Panc1 (cell line): ENCODE results near the gene LIPC. TPM values are rescaled to one million over a fixed set of nuclear protein-coding genes. Genes with fewer than 3 reads are reported as not detected.

Experiments used
- ATAC-seq: fragments of 200-7000 bp; cut with Tn5 transposase; 2 replicates; pipeline ENCODE4 v1.9.1; 2020; ENCODE audit warnings: mild to moderate bottlenecking, moderate library complexity
- BruUV-seq: library from RNA; stranded (reverse); fragments of 400-500 nt; replicated peaks from 2 replicates; lab custom pipeline; 2021; lab: Mats Ljungman, UMichigan
- CTCF ChIA-PET: fragments of 300-600 bp; sonication (Branson Sonifier 250); formaldehyde crosslinking; loops from one replicate; lab custom pipeline; 2022; ENCODE audit warnings: antibody characterized with exemption; lab: Charles Lee
- POLR2A ChIA-PET: fragments of 300-600 bp; sonication (Branson Sonifier 250); formaldehyde crosslinking; loops from one replicate; lab custom pipeline; 2022; ENCODE audit warnings: antibody characterized with exemption; lab: Charles Lee
- DNase-seq: peaks from one replicate; pipeline ENCODE4 v3.0.0-alpha.2; 2010; ENCODE audit warnings: low read depth, low spot score
- H3K27ac ChIP-seq: 2 replicates; pipeline ENCODE4 v1.5.1; 2011; ENCODE audit warnings: mild to moderate bottlenecking, low read length, inconsistent platforms
- H3K27me3 ChIP-seq: fragments of 200-500 bp; sonication (Bioruptor generic); 2 replicates; pipeline ENCODE4 v1.6.0; 2014; ENCODE audit warnings: low read length, inconsistent platforms; ENCODE audit not compliant: control insufficient read depth, insufficient read depth
- H3K36me3 ChIP-seq: fragments of 200-500 bp; sonication (Bioruptor generic); 2 replicates; pipeline ENCODE4 v1.5.1; 2014; ENCODE audit warnings: inconsistent platforms, mild to moderate bottlenecking, low read length, moderate library complexity; ENCODE audit not compliant: control insufficient read depth, insufficient read depth
- H3K4me1 ChIP-seq: 2 replicates; pipeline ENCODE4 v1.5.1; 2011; ENCODE audit warnings: inconsistent platforms, mild to moderate bottlenecking, low read length, moderate library complexity; ENCODE audit not compliant: control insufficient read depth, insufficient read depth
- H3K4me3 ChIP-seq, 2 experiments: 2 replicates each; pipeline ENCODE4 v1.5.1; 2011 to 2012; ENCODE audit warnings: low read depth in 2 of 2, low read length in 2 of 2, mild to moderate bottlenecking in 2 of 2, inconsistent platforms in 1 of 2, moderate library complexity in 1 of 2
- H3K9me3 ChIP-seq: fragments of 200-500 bp; sonication (Bioruptor generic); 2 replicates; pipeline ENCODE4 v1.5.1; 2014; ENCODE audit warnings: low read depth, mild to moderate bottlenecking, inconsistent platforms, low read length, moderate library complexity; ENCODE audit not compliant: control insufficient read depth, insufficient read depth
- CTCF ChIP-seq: fragments of 450-650 bp; IDR thresholded peaks from 2 replicates; pipeline ENCODE4 v1.5.1; 2017; ENCODE audit warnings: mild to moderate bottlenecking
- POLR2AphosphoS5 ChIP-seq: IDR thresholded peaks from 2 replicates; pipeline ENCODE4 v1.6.1; 2012; ENCODE audit warnings: mild to moderate bottlenecking, low read depth, low read length, moderate library complexity
- REST ChIP-seq, 2 experiments: IDR thresholded peaks; 2 replicates each; pipeline ENCODE4 v1.6.1; 2011 to 2012; ENCODE audit warnings: low read depth in 2 of 2, control low read depth in 1 of 2, low read length in 1 of 2, mild to moderate bottlenecking in 1 of 2, moderate library complexity in 1 of 2; ENCODE audit not compliant: insufficient read depth in 1 of 2
- SIN3A ChIP-seq: IDR thresholded peaks from 2 replicates; pipeline ENCODE4 v1.6.1; 2012; ENCODE audit warnings: low read depth, mild to moderate bottlenecking, low read length, moderate library complexity, borderline replicate concordance; ENCODE audit not compliant: insufficient read depth
- TCF7L2 ChIP-seq: IDR thresholded peaks from 2 replicates; pipeline ENCODE4 v1.6.1; 2011; ENCODE audit warnings: mild to moderate bottlenecking, low read depth, low read length, inconsistent platforms
- in situ Hi-C: cut with HindIII; loops from 2 replicates; pipeline ENCODE4 v1.10.0; 2016; ENCODE audit warnings: low sequenced_read_pairs, low pct_unique_long_range_greater_than_20kb
- intact Hi-C: fragments of 100-400 bp; cut with micrococcal nuclease; formaldehyde crosslinking; loops from one replicate; pipeline ENCODE4 v1.10.0; 2022; ENCODE audit not compliant: unreplicated experiment
- total RNA-seq: library from RNA; stranded (reverse); gene quantifications from one replicate; pipeline ENCODE4 v1.2.1, GENCODE V29; 2021; ENCODE audit not compliant: unreplicated experiment

LIPC gene
- total RNA-seq, 1 experiment from 2014 or later = not detected

DNA sequence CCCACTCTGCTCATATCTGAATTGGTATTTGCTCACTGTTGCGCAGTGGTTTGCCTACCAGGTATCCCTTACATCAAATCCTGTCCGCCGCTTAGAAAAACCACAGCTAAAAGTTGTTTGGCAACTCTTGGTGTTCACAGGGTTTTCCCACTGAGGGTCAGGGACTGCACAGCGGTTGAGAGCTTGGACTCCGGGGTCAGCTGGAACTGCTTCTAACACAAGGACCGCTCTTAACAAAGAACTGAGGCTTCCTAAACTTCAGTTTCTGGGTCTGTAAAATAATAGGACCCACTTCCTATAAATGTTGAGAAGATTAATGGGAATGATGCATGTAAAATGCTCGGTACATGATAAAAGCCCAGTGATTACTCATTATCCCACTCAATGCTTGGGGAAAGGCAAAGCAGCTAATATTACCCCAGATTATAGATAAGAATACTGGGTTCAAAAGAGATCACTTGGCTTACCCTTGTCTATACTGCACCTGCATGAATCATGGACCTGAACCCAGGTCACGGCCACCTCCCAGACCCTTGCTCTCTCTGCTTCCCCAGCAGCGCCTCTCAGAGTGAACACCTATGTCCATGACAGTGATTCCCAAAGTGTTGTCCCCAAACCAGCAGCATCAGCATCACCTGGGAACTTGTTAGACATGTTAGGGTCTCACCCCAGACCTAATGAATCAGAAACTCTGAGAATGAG, 36.1 kb downstream of the LIPC start:
- no TSS peak for BruUV-seq
- intact Hi-C loops = no loop called here
- no peaks in the 10 kb centered on the region for H3K36me3 ChIP-seq
- no peaks in the 10 kb centered on the region for H3K27me3 ChIP-seq
- ChIA-PET CTCF (no interaction called here), POLR2A (no interaction called here)
- H3K9me3 ChIP-seq = no peaks in the 10 kb centered on the region
- no peak for DNase-seq
- ATAC-seq = no peak
- peaks cover 3% of the 10 kb centered on the region; the same call in 1 of the 2 replicates for H3K4me1 ChIP-seq
- no peak overlapping the region for H3K27ac ChIP-seq
- no peak overlapping the region for H3K4me3 ChIP-seq
- TF ChIP-seq REST (IDR thresholded peaks at IDR 0.05; ENCODE audit: insufficient read depth in 1 of 2, low read depth in 2 of 2, low read length in 1 of 2) (no peak), TCF7L2 (no peak), SIN3A (no peak), CTCF (no peak), POLR2AphosphoS5 (no peak)
- in situ Hi-C loops = no loop called here

GRCh38 chr15:58469432-58470353, 37.9 kb downstream of the LIPC start:
- Histone ChIP-seq H3K4me3 (no peak overlapping the region), H3K4me1 (peaks cover 3% of the 10 kb centered on the region; the same call in 1 of the 2 replicates), H3K36me3 (no peaks in the 10 kb centered on the region), H3K27ac (peak overlapping the region; percentile 41; the same call in 1 of the 2 replicates), H3K9me3 (no peaks in the 10 kb centered on the region), H3K27me3 (no peaks in the 10 kb centered on the region)
- ChIA-PET POLR2A (interaction anchor here (0.7 kb wide), 1 partner anchor 228 kb away, joined by 7 read pairs; no protein-coding TSS in a partner anchor), CTCF (no interaction called here)
- ATAC-seq (peak; percentile 80), DNase-seq (no peak)
- in situ Hi-C loops (no loop called here), intact Hi-C loops (no loop called here)
- no TSS peak for BruUV-seq
- TF ChIP-seq CTCF (no peak), REST (IDR thresholded peaks at IDR 0.05; ENCODE audit: insufficient read depth in 1 of 2, low read depth in 2 of 2, low read length in 1 of 2) (no peak), SIN3A (no peak), TCF7L2 (no peak)
